ENCODE results near the gene AP3S2.
"Not testable (repeated sequence)": the region's sequence is repeated elsewhere in the genome, so short reads cannot be mapped to it uniquely, and the experiment has no call there.

Gene AP3S2

DNA sequence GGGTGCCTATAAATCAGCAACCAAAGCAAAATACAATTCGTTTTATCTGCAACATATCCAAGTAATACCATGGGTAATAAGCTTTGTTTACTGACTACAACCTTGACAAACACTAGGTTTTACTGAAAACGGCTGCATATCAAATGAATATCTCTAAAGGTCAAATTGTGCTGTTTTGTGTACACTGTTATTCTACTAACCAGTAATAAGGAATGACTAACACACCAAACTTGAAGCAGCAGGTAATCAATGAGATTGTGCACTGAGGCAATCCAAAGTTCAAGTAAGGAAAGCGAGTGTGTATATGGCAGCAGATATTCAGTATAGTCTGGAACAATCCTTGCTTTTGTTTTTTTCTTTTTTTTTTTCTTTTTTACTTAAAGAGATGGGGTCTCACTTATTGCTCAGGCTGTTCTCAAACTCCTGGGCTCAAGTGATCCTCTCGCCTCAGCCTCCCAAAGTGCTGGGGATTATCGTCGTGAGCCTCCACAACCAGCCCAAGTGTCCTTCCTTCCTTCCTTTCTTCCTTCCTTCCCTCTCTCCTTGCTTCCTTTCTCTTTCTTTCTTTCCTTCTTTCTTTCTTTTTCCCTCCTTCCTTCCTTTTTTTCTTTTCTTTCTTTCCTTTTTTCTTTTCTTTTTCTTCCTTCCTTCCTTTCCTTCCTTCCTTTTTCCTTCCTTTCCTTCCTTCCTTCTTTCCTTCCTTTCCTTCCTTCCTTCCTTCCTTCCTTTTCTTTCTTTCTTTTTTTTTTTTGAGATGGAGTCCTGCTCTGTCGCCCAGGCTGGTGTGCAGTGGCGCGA is 34.9 kb downstream of the AP3S2 start:
- POLR2A ChIA-PET (ENCODE audit: low non-redundant PET) = no interaction called here
- CTCF ChIA-PET = interaction anchor here (0.6 kb wide), 2 partner anchors 61 to 86 kb away, joined by 3 read pairs; no protein-coding TSS in a partner anchor
- no peak overlapping the region for H3K27ac ChIP-seq
- TF ChIP-seq CTCF (conservative IDR thresholded peaks at IDR 0.05; ENCODE audit: low read depth) = no peak
- no peak for DNase-seq (ENCODE audit: low spot score)

DNA sequence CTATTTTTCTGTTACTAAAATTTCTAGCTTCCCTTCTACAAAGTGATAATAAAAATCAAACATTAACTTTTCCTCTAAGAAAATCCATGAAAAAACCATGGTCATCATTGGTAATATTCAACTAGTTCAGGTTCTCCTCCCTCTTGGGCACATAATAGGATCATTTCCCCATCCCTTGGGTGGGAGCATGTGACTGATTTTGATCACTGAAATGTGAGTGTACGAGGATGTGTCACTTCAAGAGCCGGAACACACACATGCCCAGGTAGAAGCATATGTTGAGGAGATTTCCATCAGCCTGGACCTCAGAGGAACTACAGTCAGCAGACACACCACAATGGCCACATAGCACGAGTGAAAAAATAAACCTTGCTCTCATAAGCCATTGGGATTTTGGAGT is 36.1 kb downstream of the AP3S2 start:
- ChIA-PET POLR2A (ENCODE audit: low non-redundant PET) (no interaction called here), CTCF (no interaction called here)
- no peak for TF ChIP-seq CTCF (conservative IDR thresholded peaks at IDR 0.05; ENCODE audit: low read depth)
- no peak overlapping the region for H3K27ac ChIP-seq
- no peak for DNase-seq (ENCODE audit: low spot score)

DNA sequence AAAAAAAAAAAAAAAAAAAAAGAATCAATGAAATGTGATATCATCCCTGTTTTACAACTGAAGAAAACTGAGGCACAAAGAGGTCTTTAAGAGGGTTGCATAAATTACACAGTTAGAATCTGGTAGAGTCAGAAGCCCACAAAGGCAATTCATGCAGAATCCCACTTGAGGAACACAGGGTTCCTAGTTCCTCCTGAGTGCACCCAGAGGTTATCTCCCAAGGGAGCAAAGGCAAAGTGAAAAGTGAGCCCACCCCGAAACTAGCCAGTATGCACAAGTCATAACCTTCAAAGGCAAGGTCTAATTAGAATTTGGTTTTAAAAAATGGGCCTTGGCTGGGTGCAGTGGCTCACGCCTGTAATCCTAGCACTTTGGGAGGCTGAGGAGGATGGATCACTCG is 37.8 kb downstream of the AP3S2 start:
- no peak for DNase-seq (ENCODE audit: low spot score)
- H3K27ac ChIP-seq = no peak overlapping the region
- POLR2A ChIA-PET (ENCODE audit: low non-redundant PET) = no interaction called here
- CTCF ChIA-PET = no interaction called here
- no peak for TF ChIP-seq CTCF (conservative IDR thresholded peaks at IDR 0.05; ENCODE audit: low read depth)

- DNase-seq (ENCODE audit: low spot score); H3K27ac ChIP-seq; CTCF ChIA-PET; POLR2A ChIA-PET (ENCODE audit: low non-redundant PET): not testable (repeated sequence)
Measured at GRCh38 chr15:89854863-89855262, 38.9 kb downstream of the AP3S2 start.

- no peak overlapping the region for H3K27ac ChIP-seq
- TF ChIP-seq CTCF (conservative IDR thresholded peaks at IDR 0.05; ENCODE audit: low read depth) = no peak
- ChIA-PET POLR2A (ENCODE audit: low non-redundant PET) (no interaction called here), CTCF (interaction anchor here (0.9 to 1.1 kb wide), 2 partner anchors 93 to 102 kb away, joined by 3 read pairs; no protein-coding TSS in a partner anchor)
- no peak for DNase-seq (ENCODE audit: low spot score)
Measured at GRCh38 chr15:89852342-89852995, 41.3 kb downstream of the AP3S2 start.

GRCh38 chr15:89851673-89852341 is 42.0 kb downstream of the AP3S2 start:
- ChIA-PET CTCF (interaction anchor here (0.9 to 1.1 kb wide), 2 partner anchors 92 to 102 kb away, joined by 3 read pairs; no protein-coding TSS in a partner anchor), POLR2A (ENCODE audit: low non-redundant PET) (no interaction called here)
- no peak for DNase-seq (ENCODE audit: low spot score)
- no peak for TF ChIP-seq CTCF (conservative IDR thresholded peaks at IDR 0.05; ENCODE audit: low read depth)
- no peak overlapping the region for H3K27ac ChIP-seq

DNA sequence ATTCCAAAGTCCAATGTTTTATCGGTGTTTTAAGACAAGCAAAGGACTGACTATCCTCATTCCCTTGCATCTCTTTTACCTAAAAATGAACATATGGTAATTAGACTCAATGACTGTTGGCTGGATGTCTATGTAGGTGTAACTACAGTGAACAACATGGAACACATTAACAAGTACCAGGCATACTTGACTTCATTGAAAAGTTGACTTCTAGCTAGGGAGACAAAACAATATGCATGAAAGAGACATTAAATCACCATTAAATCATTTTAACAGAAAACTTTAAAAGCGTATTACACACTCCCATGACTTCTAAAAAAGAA is 44.9 kb downstream of the AP3S2 start:
- CTCF ChIA-PET = no interaction called here
- no peak for DNase-seq (ENCODE audit: low spot score)
- peak overlapping the region; percentile 78 for H3K27ac ChIP-seq
- TF ChIP-seq CTCF (conservative IDR thresholded peaks at IDR 0.05; ENCODE audit: low read depth) = no peak
- POLR2A ChIA-PET (ENCODE audit: low non-redundant PET) = no interaction called here
